Right atrium auricular region (tissue), 2 donors: Measurements from ENCODE around the gene PPL. TPM values are rescaled to one million over a fixed set of nuclear protein-coding genes. Genes with fewer than 3 reads are reported as not detected.

ENCODE experiments used
- DNase-seq: peaks from one replicate; pipeline ENCODE4 v3.0.0-alpha.2; 2019; ENCODE audit warnings: low spot score
- H3K27ac ChIP-seq, 2 donors: fragments of 200-600 bp; sonication (generic); 1 replicate in 1 of 2; 2 replicates in 1 of 2; pipeline ENCODE4 v1.5.1; 2016 to 2019
- H3K27me3 ChIP-seq, 2 donors: fragments of 200-600 bp; sonication (generic); one replicate each; pipeline versions ENCODE4 v1.5.1 to v1.6.0; 2017 to 2019
- H3K36me3 ChIP-seq: fragments of 200-600 bp; sonication (generic); one replicate; pipeline ENCODE4 v1.5.1; 2016
- H3K4me1 ChIP-seq, 2 donors: fragments of 200-600 bp; sonication (generic); one replicate each; pipeline versions ENCODE4 v1.5.1 to v1.6.0; 2017 to 2019
- H3K4me3 ChIP-seq, 2 donors: fragments of 200-600 bp; sonication (generic); 1 replicate in 1 of 2; 2 replicates in 1 of 2; pipeline ENCODE4 v1.5.1; 2017 to 2019; ENCODE audit warnings: mild to moderate bottlenecking in 1 of 2, moderate library complexity in 1 of 2
- H3K9me3 ChIP-seq, 2 donors: fragments of 200-600 bp; sonication (generic); one replicate each; pipeline ENCODE4 v1.5.1; 2019
- CTCF ChIP-seq, 2 donors: fragments of 200-600 bp; sonication (generic); IDR thresholded peaks; one replicate each; pipeline ENCODE4 v1.5.1; 2019; ENCODE audit warnings: antibody characterized with exemption in 2 of 2
- total RNA-seq, 2 donors: library from RNA; depleted of rRNA; stranded (reverse); fragments of >200 nt; gene quantifications; one replicate each; pipeline ENCODE4 v1.1.0, GENCODE V29; 2016

Gene PPL
- total RNA-seq, 2 donors from 2014 or later, result 7.5 to 17.1 TPM

GRCh38 chr16:4890026-4890425 is 46.9 kb downstream of the PPL start:
- Histone ChIP-seq H3K27me3 (no peaks in the 10 kb centered on the region), H3K4me1 (peaks cover 0 to 15% of the 10 kb centered on the region in 2 donors), H3K36me3 (peaks cover 28% of the 10 kb centered on the region), H3K4me3 (no peak overlapping the region), H3K27ac (no peak overlapping the region), H3K9me3 (no peaks in the 10 kb centered on the region)
- TF ChIP-seq CTCF (IDR thresholded peaks at IDR 0.05), result no peak
- DNase-seq, result no peak

- TF ChIP-seq CTCF (IDR thresholded peaks at IDR 0.05), result no peak
- DNase-seq, result no peak
- H3K4me3 ChIP-seq, result no peak overlapping the region
- no peak overlapping the region for H3K27ac ChIP-seq
- no peaks in the 10 kb centered on the region for H3K9me3 ChIP-seq
- peaks cover 43% of the 10 kb centered on the region for H3K36me3 ChIP-seq
- no peaks in the 10 kb centered on the region for H3K27me3 ChIP-seq
- H3K4me1 ChIP-seq, result peaks cover 0 to 15% of the 10 kb centered on the region in 2 donors
Observed at GRCh38 chr16:4888428-4889135, 48.4 kb downstream of the PPL start.

- H3K27ac ChIP-seq, result no peak overlapping the region
- no peak for TF ChIP-seq CTCF (IDR thresholded peaks at IDR 0.05)
- H3K4me3 ChIP-seq, result no peak overlapping the region
- H3K4me1 ChIP-seq, result peaks cover 0 to 17% of the 10 kb centered on the region in 2 donors
- H3K9me3 ChIP-seq, result no peaks in the 10 kb centered on the region
- H3K27me3 ChIP-seq, result no peaks in the 10 kb centered on the region
- peaks cover 52% of the 10 kb centered on the region for H3K36me3 ChIP-seq
- DNase-seq, result no peak
Observed at GRCh38 chr16:4886151-4886550, 50.8 kb downstream of the PPL start.

GRCh38 chr16:4884972-4885874 is 51.7 kb downstream of the PPL start:
- Histone ChIP-seq H3K9me3 (no peaks in the 10 kb centered on the region), H3K4me1 (peaks cover 0 to 17% of the 10 kb centered on the region in 2 donors), H3K27me3 (no peaks in the 10 kb centered on the region), H3K36me3 (peaks cover 62% of the 10 kb centered on the region), H3K27ac (no peak overlapping the region), H3K4me3 (no peak overlapping the region)
- DNase-seq, result no peak
- TF ChIP-seq CTCF (IDR thresholded peaks at IDR 0.05), result no peak

GRCh38 chr16:4884209-4884608 is 52.7 kb downstream of the PPL start:
- DNase-seq, result no peak
- Histone ChIP-seq H3K9me3 (no peaks in the 10 kb centered on the region), H3K27ac (no peak overlapping the region), H3K36me3 (peaks cover 72% of the 10 kb centered on the region), H3K4me1 (peaks cover 0 to 17% of the 10 kb centered on the region in 2 donors), H3K4me3 (no peak overlapping the region), H3K27me3 (no peaks in the 10 kb centered on the region)
- TF ChIP-seq CTCF (IDR thresholded peaks at IDR 0.05), result no peak
